Progenitor cell of endocrine pancreas (in vitro differentiated cells): ENCODE results near the gene C4orf50. TPM values are rescaled to one million over a fixed set of nuclear protein-coding genes. Genes with fewer than 3 reads are reported as not detected.

ENCODE experiments used
- DNase-seq: peaks from one replicate; pipeline ENCODE4 v3.0.0; 2021; ENCODE audit warnings: low spot score; ENCODE audit not compliant: unreplicated experiment
- H3K27ac Mint-ChIP-seq: 2 replicates; pipeline ENCODE4 v1.8.0; 2021; ENCODE audit warnings: mild to moderate bottlenecking, moderate library complexity, mixed read lengths
- H3K27me3 Mint-ChIP-seq: 2 replicates; pipeline ENCODE4 v1.8.0; 2021; ENCODE audit warnings: mixed read lengths
- H3K36me3 Mint-ChIP-seq: 2 replicates; pipeline ENCODE4 v1.8.0; 2022; ENCODE audit warnings: mixed read lengths; ENCODE audit not compliant: insufficient read depth
- H3K4me1 Mint-ChIP-seq: 2 replicates; pipeline ENCODE4 v1.8.0; 2021; ENCODE audit warnings: low read depth, mixed read lengths
- H3K4me3 Mint-ChIP-seq: 2 replicates; pipeline ENCODE4 v1.8.0; 2021; ENCODE audit warnings: low read depth, mild to moderate bottlenecking, moderate library complexity, mixed read lengths
- H3K9me3 Mint-ChIP-seq: 2 replicates; pipeline ENCODE4 v1.8.0; 2021; ENCODE audit warnings: low read depth, mixed read lengths
- total RNA-seq: library from RNA; stranded (reverse); gene quantifications from 2 replicates; pipeline ENCODE4 v1.2.1, GENCODE V29; 2021
- TF ChIP-seq, protein P1 (sequence below): fragments of 200-600 bp; sonication (generic); IDR thresholded peaks from one replicate; pipeline ENCODE4 v1.5.0; 2021; ENCODE audit warnings: antibody characterized with exemption, mild to moderate bottlenecking; ENCODE audit not compliant: unreplicated experiment

Gene C4orf50
- total RNA-seq, 1 donor from 2014 or later, result 0.19 TPM

DNA sequence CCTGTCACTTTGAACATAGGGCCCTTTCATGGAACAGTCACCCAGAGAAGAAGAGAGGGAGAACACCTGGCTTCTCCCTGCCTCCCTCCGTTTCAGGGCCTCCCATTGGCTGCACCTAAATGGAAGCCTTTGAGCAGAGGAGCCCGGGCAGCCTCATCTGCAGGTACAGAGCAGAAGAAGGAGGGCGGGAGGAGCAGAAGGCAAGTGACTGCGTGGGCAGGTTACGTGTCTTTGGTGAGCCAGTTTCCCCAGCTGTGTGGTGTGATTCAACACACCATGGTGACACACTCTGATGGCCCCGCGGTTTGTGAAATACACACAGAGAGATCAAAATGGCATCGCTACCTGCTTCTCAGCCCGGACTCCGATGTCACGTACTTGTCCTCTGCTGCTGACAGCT is 431 bp downstream of the C4orf50 start:
- Mint-ChIP-seq H3K27ac (no peak overlapping the region), H3K9me3 (no peaks in the 10 kb centered on the region), H3K4me3 (no peak overlapping the region), H3K27me3 (peaks cover 19% of the 10 kb centered on the region), H3K36me3 (no peaks in the 10 kb centered on the region), H3K4me1 (no peaks in the 10 kb centered on the region)
- no peak for DNase-seq
- TF ChIP-seq, protein P1, sequence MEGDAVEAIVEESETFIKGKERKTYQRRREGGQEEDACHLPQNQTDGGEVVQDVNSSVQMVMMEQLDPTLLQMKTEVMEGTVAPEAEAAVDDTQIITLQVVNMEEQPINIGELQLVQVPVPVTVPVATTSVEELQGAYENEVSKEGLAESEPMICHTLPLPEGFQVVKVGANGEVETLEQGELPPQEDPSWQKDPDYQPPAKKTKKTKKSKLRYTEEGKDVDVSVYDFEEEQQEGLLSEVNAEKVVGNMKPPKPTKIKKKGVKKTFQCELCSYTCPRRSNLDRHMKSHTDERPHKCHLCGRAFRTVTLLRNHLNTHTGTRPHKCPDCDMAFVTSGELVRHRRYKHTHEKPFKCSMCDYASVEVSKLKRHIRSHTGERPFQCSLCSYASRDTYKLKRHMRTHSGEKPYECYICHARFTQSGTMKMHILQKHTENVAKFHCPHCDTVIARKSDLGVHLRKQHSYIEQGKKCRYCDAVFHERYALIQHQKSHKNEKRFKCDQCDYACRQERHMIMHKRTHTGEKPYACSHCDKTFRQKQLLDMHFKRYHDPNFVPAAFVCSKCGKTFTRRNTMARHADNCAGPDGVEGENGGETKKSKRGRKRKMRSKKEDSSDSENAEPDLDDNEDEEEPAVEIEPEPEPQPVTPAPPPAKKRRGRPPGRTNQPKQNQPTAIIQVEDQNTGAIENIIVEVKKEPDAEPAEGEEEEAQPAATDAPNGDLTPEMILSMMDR, result no peak

DNA sequence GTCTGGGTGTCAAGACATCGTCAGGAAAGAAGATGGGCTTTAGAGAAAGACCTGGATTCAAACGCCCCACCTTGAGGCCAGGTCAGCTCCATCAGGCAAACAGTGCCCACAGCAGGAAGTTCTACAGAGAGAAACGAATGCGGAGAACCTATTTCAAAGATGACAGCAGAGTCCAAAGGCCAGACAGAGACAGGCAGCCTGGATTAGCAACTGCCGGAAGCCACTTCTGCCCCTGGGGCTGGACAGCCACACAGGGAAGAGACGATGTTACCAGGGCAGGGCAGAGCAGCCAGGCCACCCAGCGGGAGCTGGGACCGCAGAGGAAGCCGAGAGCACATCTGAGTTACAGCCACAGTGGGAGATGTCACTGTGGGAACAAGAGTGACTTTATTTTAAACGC is 1.2 kb downstream of the C4orf50 start:
- Mint-ChIP-seq H3K9me3 (no peaks in the 10 kb centered on the region), H3K27me3 (peaks cover 23% of the 10 kb centered on the region), H3K4me1 (no peaks in the 10 kb centered on the region), H3K4me3 (no peak overlapping the region), H3K27ac (no peak overlapping the region), H3K36me3 (no peaks in the 10 kb centered on the region)
- DNase-seq, result no peak
- TF ChIP-seq, protein P1, result no peak

DNA sequence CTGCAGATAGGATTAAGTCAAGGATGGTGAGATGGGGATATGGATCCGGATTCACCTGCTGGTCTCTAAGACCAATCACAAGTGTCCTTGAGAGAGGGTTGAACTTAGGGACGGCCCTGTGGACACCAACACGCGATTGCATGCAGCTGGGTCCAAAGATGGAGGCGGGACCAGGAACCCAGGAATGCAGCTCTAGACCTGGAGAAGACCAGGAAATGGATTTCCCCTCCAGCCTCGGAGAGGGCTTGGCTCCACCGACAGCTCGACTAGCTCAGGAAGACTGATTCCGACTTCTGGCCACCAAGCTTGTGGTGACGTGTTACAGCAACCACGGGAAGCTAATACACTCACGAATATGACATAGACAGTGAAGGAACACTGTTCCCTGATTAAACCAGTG is 4.7 kb downstream of the C4orf50 start:
- Mint-ChIP-seq H3K9me3 (no peaks in the 10 kb centered on the region), H3K27ac (no peak overlapping the region)
- DNase-seq, result no peak

DNA sequence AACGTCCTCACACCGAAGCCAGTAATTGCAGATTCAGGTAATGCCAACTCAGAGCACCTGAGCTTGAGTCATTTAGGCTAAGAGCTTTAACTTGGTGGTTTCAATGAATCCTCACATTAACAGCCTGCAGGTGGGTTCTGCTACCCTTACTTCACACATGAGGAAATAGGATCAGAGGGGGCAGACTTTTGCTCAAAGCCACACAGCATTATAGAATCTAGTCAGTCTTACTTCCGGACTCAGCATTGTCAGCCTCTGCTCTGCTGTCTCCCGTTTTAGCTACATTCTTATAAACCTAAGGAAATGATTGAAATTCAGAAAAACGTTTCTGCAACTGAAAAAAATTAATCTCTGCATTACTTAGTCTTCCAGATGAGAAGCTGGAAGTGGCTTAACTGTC is 6.0 kb downstream of the C4orf50 start:
- TF ChIP-seq, protein P1, result no peak
- H3K27me3 Mint-ChIP-seq, result peaks cover 42% of the 10 kb centered on the region

More for the DNA sequence above, 4.7 kb downstream of the C4orf50 start:
- TF ChIP-seq, protein P1, result no peak
- Mint-ChIP-seq H3K27me3 (peaks cover 36% of the 10 kb centered on the region), H3K4me1 (no peaks in the 10 kb centered on the region), H3K36me3 (no peaks in the 10 kb centered on the region), H3K4me3 (no peak overlapping the region)

DNA sequence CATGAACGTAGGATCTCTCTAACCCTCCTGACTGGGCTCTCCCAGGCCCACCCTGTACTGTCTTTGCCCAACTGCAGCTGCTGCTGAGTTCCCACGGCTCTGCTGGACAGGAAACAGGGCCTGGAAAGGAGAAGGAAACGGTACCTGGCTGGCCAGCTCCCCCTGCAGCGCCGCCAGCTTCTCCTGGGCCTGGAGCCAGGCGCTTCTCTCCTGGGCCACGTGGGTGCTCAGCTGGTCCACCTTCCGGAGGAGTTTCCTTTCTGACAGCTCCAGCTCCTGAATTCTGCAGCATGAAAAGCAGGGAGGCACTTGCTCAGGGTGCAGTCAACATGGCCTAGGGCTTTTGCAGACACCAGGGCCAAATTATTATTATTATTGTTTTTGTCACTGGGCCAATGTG is 6.5 kb downstream of the C4orf50 start:
- H3K4me3 Mint-ChIP-seq, result no peak overlapping the region
- H3K27me3 Mint-ChIP-seq, result peaks cover 47% of the 10 kb centered on the region
- no peaks in the 10 kb centered on the region for H3K9me3 Mint-ChIP-seq
- no peaks in the 10 kb centered on the region for H3K4me1 Mint-ChIP-seq
- no peak overlapping the region for H3K27ac Mint-ChIP-seq
- no peaks in the 10 kb centered on the region for H3K36me3 Mint-ChIP-seq
- TF ChIP-seq, protein P1, result no peak
- no peak for DNase-seq

More for the DNA sequence above, 6.0 kb downstream of the C4orf50 start:
- no peak for DNase-seq
- H3K27ac Mint-ChIP-seq, result no peak overlapping the region
- H3K4me3 Mint-ChIP-seq, result no peak overlapping the region
- no peaks in the 10 kb centered on the region for H3K4me1 Mint-ChIP-seq
- no peaks in the 10 kb centered on the region for H3K9me3 Mint-ChIP-seq
- H3K36me3 Mint-ChIP-seq, result no peaks in the 10 kb centered on the region
